Common myeloid progenitor, CD34-positive (primary cell): ENCODE results near the gene UBR1.
"Not testable (repeated sequence)": the region's sequence is repeated elsewhere in the genome, so short reads cannot be mapped to it uniquely, and the experiment has no call there.

Experiments used
- CTCF ChIA-PET: fragments of 350-600 bp; sonication (Branson Sonifier 250); formaldehyde crosslinking; loops from one replicate; lab custom pipeline; 2021; ENCODE audit warnings: antibody characterized with exemption; lab: Charles Lee
- POLR2A ChIA-PET: fragments of 350-600 bp; sonication (Branson Sonifier 250); formaldehyde crosslinking; loops from one replicate; lab custom pipeline; 2021; ENCODE audit warnings: antibody characterized with exemption; lab: Charles Lee
- DNase-seq, 3 donors: peaks; one replicate each; pipeline versions ENCODE4 v3.0.0 to v3.0.0-alpha.2; 2013
- H3K27ac ChIP-seq, 2 experiments: 1 replicate in 1 of 2; 2 replicates in 1 of 2; pipeline ENCODE4 v1.7.0; 2013; ENCODE audit warnings: inconsistent platforms in 2 of 2, low read length in 2 of 2, mild to moderate bottlenecking in 2 of 2, low read depth in 1 of 2, moderate library complexity in 1 of 2; ENCODE audit not compliant: severe bottlenecking in 2 of 2, insufficient read depth in 1 of 2, poor library complexity in 1 of 2
- H3K27me3 ChIP-seq, 5 experiments: replicated peaks in 2 of 5; 1 replicate in 3 of 5; 2 replicates in 2 of 5; pipeline versions ENCODE4 v1.6.1 to v1.7.0; 2013; ENCODE audit warnings: low read length in 4 of 5, mild to moderate bottlenecking in 2 of 5, moderate library complexity in 2 of 5, inconsistent platforms in 1 of 5; ENCODE audit not compliant: insufficient read depth in 5 of 5, control insufficient read depth in 4 of 5
- H3K36me3 ChIP-seq, 4 experiments: 1 replicate in 2 of 4; 2 replicates in 2 of 4; pipeline versions ENCODE4 v1.6.1 to v1.7.0; 2013; ENCODE audit warnings: low read length in 3 of 4, control low read depth in 1 of 4, mild to moderate bottlenecking in 1 of 4; ENCODE audit not compliant: control insufficient read depth in 4 of 4, insufficient read depth in 4 of 4
- H3K4me1 ChIP-seq, 4 experiments: 1 replicate in 3 of 4; 2 replicates in 1 of 4; pipeline versions ENCODE4 v1.6.1 to v1.7.1; 2013; ENCODE audit warnings: low read length in 3 of 4, mild to moderate bottlenecking in 3 of 4, control low read depth in 1 of 4, inconsistent platforms in 1 of 4, moderate library complexity in 1 of 4; ENCODE audit not compliant: control insufficient read depth in 4 of 4, insufficient read depth in 4 of 4; ENCODE audit errors: control extremely low read depth in 1 of 4
- H3K4me3 ChIP-seq, 7 experiments: 1 replicate in 4 of 7; 2 replicates in 3 of 7; pipeline versions ENCODE4 v1.5.1 to v1.7.0; 2013; ENCODE audit warnings: mild to moderate bottlenecking in 7 of 7, low read length in 6 of 7, moderate library complexity in 6 of 7, inconsistent platforms in 2 of 7, low read depth in 2 of 7, control low read depth in 1 of 7; ENCODE audit not compliant: insufficient read depth in 4 of 7, control insufficient read depth in 1 of 7; ENCODE audit errors: extremely low read depth in 1 of 7
- H3K9me3 ChIP-seq, 5 experiments: 1 replicate in 4 of 5; 2 replicates in 1 of 5; pipeline versions ENCODE4 v1.6.1 to v1.7.1; 2013; ENCODE audit warnings: low read length in 4 of 5, mild to moderate bottlenecking in 2 of 5, inconsistent platforms in 1 of 5, low read depth in 1 of 5, moderate library complexity in 1 of 5; ENCODE audit not compliant: control insufficient read depth in 4 of 5, insufficient read depth in 2 of 5; ENCODE audit errors: control extremely low read depth in 1 of 5
- WGBS: methylation state at CpG from one replicate; pipeline ENCODE4 v1.1.5; 2013; ENCODE audit not compliant: insufficient coverage; 5-methylcytosine and 5-hydroxymethylcytosine counted together

The UBR1 gene

DNA sequence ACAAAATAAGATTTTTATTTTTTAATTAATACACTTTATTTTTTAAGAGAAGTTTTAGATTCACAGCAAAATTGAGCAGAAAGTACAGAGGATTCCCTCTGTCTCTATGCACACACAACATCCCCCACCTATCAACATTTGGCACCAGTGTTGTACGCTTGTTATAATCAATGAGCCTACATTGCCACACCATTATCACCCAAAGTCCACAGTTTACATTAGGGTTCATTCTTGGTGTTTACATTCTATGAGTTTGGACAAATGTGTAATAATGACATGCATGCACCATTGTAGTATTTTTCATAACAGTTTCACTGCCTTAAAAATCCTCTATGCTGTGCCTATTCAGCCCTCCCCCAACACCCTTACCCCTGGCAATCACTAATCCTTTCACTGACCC is 134.0 kb downstream of the UBR1 start:
- peaks cover 0 to 4% (median 2%) of the 10 kb centered on the region in 5 experiments for H3K9me3 ChIP-seq
- DNase-seq, result no peak
- H3K4me1 ChIP-seq, result no peaks in the 10 kb centered on the region
- ChIA-PET CTCF (no interaction called here), POLR2A (no interaction called here)
- no peak overlapping the region for H3K27ac ChIP-seq
- peaks cover 26 to 74% (median 34%) of the 10 kb centered on the region in 4 experiments for H3K36me3 ChIP-seq
- WGBS, result no CpG with 5 or more reads among the region's 1 CpG
- H3K27me3 ChIP-seq, result no peaks in the 10 kb centered on the region
- H3K4me3 ChIP-seq, result no peak overlapping the region

DNA sequence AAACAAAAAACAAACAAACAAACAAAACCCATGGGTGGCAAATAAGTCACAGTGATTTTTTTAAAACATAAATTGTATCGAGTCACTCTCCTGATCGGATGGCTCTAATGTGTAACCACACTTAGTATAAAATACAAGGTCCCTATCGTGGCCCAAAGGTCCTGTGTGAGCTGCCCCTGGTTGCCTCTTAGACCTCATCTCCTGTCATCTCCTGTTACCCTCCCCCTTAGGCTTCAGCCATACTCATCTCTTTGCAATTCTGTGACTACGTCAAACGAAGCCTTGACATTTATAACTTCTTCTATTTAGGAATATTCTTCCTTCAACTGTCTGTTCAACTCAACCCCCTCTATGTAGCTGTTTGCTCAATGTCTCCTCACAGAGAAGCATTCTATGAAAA is 141.4 kb downstream of the UBR1 start:
- no peak overlapping the region for H3K27ac ChIP-seq
- H3K4me3 ChIP-seq, result no peak overlapping the region
- ChIA-PET CTCF (no interaction called here), POLR2A (no interaction called here)
- no peaks in the 10 kb centered on the region for H3K27me3 ChIP-seq
- no peak for DNase-seq
- H3K36me3 ChIP-seq, result peaks cover 15 to 57% (median 34%) of the 10 kb centered on the region in 4 experiments
- no peaks in the 10 kb centered on the region for H3K4me1 ChIP-seq
- H3K9me3 ChIP-seq, result no peaks in the 10 kb centered on the region
- 100% methylated on average over 5 of the region's 5 CpGs for WGBS

DNA sequence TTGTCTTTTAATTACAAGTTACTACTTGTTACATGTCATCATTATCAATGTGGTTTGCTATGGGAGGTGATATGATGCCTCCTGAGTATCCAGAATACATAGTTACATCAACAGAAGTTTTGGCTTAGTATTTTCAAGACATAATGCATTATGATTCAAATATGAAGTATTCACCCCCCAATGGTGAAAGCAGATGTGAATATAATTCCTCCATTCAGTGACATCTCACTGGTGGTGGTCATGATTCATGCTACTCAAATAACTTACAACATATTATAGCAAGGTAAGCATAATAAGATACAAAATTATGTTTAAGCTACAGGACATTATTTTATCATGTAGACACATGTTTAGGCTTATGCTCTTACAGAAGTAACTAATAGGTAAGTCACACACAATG is 150.3 kb downstream of the UBR1 start:
- H3K4me1 ChIP-seq, result no peaks in the 10 kb centered on the region
- CTCF ChIA-PET, result no interaction called here
- POLR2A ChIA-PET, result interaction anchor here (0.5 kb wide), 1 partner anchor 135 kb away, joined by 3 read pairs; no protein-coding TSS in a partner anchor
- H3K27ac ChIP-seq, result no peak overlapping the region
- H3K4me3 ChIP-seq, result no peak overlapping the region
- no peak for DNase-seq
- no peaks in the 10 kb centered on the region for H3K27me3 ChIP-seq
- H3K36me3 ChIP-seq, result peaks cover 18 to 69% (median 52%) of the 10 kb centered on the region in 4 experiments
- peaks cover 0 to 5% (median 2%) of the 10 kb centered on the region in 5 experiments for H3K9me3 ChIP-seq

DNA sequence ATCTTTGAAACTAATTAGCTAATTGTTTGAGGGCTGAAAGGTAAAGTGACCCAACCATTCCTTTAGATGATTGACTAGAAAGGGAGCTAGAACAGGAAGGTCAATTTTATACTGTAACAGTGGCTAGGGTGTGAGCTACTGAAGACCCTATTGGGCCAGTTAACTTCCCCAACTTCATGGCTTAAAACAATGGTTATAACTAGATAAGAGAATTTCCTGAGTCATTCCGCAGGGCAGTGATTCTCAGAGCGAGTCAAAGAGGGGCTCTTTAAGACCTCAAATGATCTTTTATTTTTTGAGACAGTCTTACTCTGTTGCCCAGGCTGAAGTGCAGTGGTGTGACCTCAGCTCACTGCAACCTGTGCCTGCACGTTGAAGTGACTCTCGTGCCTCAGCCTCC is 151.5 kb downstream of the UBR1 start:
- H3K36me3 ChIP-seq, result peaks cover 16 to 66% (median 48%) of the 10 kb centered on the region in 4 experiments
- 81% methylated on average over 4 of the region's 4 CpGs for WGBS
- H3K4me1 ChIP-seq, result no peaks in the 10 kb centered on the region
- CTCF ChIA-PET, result interaction anchor here (0.7 to 1.3 kb wide), 2 partner anchors 20 to 251 kb away, joined by 3 read pairs; no protein-coding TSS in a partner anchor
- H3K27me3 ChIP-seq, result no peaks in the 10 kb centered on the region
- POLR2A ChIA-PET, result no interaction called here
- no peak overlapping the region for H3K27ac ChIP-seq
- no peak overlapping the region for H3K4me3 ChIP-seq
- H3K9me3 ChIP-seq, result peaks cover 0 to 5% (median 2%) of the 10 kb centered on the region in 5 experiments
- DNase-seq, result peak; percentile 2 to 16 (median 12)

DNA sequence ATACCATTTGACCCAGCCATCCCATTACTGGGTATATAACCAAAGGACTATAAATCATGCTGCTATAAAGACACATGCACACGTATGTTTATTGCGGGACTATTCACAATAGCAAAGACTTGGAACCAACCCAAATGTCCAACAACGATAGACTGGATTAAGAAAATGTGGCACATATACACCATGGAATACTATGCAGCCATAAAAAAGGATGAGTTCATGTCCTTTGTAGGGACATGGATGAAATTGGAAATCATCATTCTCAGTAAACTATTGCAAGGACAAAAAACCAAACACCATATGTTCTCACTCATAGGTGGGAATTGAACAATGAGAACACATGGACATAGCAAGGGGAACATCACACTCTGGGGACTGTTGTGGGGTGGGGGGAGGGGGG is 156.9 kb downstream of the UBR1 start:
- peaks cover 9 to 63% (median 40%) of the 10 kb centered on the region in 4 experiments for H3K36me3 ChIP-seq
- H3K4me1 ChIP-seq, DNase-seq, H3K9me3 ChIP-seq, H3K4me3 ChIP-seq, H3K27ac ChIP-seq, H3K27me3 ChIP-seq, POLR2A ChIA-PET: not testable (repeated sequence)
- CTCF ChIA-PET, result interaction anchor here (1.1 kb wide), 1 partner anchor 22 kb away, joined by 4 read pairs; no protein-coding TSS in a partner anchor
- WGBS, result no CpG with 5 or more reads among the region's 3 CpGs

DNA sequence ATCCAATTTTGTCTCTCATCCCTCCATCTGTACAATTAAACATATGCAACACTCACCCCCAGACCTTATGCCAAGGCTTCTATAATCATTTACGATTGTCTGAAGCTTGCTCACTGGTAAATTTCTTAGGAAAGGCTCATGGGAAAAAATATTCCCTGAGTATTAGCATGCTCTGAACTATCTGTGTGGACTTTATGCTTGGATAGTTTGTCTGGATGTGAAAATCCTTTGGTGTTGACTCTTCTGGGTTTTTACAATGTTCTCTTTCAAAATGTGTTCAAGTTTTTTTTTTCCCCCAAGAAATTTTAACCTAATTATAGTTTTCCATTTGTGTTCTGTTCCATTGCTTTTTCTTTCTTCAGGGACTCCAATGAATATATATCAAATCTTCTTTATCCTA is 165.3 kb downstream of the UBR1 start:
- CTCF ChIA-PET, result interaction anchor here (1.1 kb wide), 1 partner anchor 14 kb away, joined by 5 read pairs; no protein-coding TSS in a partner anchor
- POLR2A ChIA-PET, result no interaction called here
- no peaks in the 10 kb centered on the region for H3K4me1 ChIP-seq

DNA sequence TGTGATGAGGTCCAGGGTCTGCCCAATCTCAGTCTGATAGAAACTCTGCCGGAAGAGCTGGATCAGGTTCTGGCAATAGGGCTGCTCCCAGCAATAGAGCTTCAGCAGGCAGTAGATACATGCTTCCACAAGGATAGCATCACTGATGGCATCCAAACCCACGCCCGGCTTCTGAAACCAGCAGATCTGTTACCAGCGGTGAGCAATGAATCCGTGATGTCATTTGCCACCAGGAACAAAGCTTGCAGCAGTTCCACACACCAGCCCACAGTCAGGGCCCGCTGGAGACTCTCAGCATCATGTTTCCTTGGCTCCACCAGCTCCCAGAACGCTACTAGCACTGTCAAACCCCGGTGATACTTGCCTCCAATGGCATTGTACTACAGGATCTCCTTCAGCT is 166.0 kb downstream of the UBR1 start:
- Histone ChIP-seq H3K27me3 (no peaks in the 10 kb centered on the region), H3K27ac (no peak overlapping the region), H3K9me3 (no peaks in the 10 kb centered on the region), H3K36me3 (peaks cover 0 to 10% (median 8%) of the 10 kb centered on the region in 4 experiments), H3K4me3 (no peak overlapping the region), H3K4me1 (no peaks in the 10 kb centered on the region)
- 98% methylated on average over 7 of the region's 8 CpGs for WGBS
- no peak for DNase-seq
- ChIA-PET POLR2A (no interaction called here), CTCF (interaction anchor here (1.1 kb wide), 1 partner anchor 14 kb away, joined by 5 read pairs; no protein-coding TSS in a partner anchor)

More for the DNA sequence above, 165.3 kb downstream of the UBR1 start:
- WGBS, result no CpG with 5 or more reads among the region's 1 CpG
- peaks cover 0 to 17% (median 12%) of the 10 kb centered on the region in 4 experiments for H3K36me3 ChIP-seq
- no peak overlapping the region for H3K27ac ChIP-seq
- no peaks in the 10 kb centered on the region for H3K9me3 ChIP-seq
- H3K4me3 ChIP-seq, result no peak overlapping the region
- H3K27me3 ChIP-seq, result no peaks in the 10 kb centered on the region
- DNase-seq, result no peak
